Measurements from ENCODE around the gene S100A8.

Gene S100A8

GRCh38 chr1:153399401-153400055 is 8.7 kb upstream of the S100A8 start:
- no peak for DNase-seq
- H3K4me3 ChIP-seq (ENCODE audit: low read depth, low read length) = no peak overlapping the region

GRCh38 chr1:153397924-153398651 is 7.2 kb upstream of the S100A8 start:
- in situ Hi-C loops (cut with HindIII; ENCODE audit: low pct_ligation_motif_present, low sequenced_read_pairs) = no loop called here
- Histone ChIP-seq H3K27ac (no peak overlapping the region), H3K4me3 (ENCODE audit: low read depth, low read length) (no peak overlapping the region), H3K27me3 (replicated peaks) (no peaks in the 10 kb centered on the region), H3K36me3 (replicated peaks) (no peaks in the 10 kb centered on the region)
- DNase-seq = no peak
- TF ChIP-seq, protein P1, sequence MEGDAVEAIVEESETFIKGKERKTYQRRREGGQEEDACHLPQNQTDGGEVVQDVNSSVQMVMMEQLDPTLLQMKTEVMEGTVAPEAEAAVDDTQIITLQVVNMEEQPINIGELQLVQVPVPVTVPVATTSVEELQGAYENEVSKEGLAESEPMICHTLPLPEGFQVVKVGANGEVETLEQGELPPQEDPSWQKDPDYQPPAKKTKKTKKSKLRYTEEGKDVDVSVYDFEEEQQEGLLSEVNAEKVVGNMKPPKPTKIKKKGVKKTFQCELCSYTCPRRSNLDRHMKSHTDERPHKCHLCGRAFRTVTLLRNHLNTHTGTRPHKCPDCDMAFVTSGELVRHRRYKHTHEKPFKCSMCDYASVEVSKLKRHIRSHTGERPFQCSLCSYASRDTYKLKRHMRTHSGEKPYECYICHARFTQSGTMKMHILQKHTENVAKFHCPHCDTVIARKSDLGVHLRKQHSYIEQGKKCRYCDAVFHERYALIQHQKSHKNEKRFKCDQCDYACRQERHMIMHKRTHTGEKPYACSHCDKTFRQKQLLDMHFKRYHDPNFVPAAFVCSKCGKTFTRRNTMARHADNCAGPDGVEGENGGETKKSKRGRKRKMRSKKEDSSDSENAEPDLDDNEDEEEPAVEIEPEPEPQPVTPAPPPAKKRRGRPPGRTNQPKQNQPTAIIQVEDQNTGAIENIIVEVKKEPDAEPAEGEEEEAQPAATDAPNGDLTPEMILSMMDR (IDR thresholded peaks at IDR 0.05; ENCODE audit: low read depth, low read length, missing control alignments) = no peak

More at GRCh38 chr1:153399401-153400055, 8.7 kb upstream of the S100A8 start:
- H3K27me3 ChIP-seq (replicated peaks) = no peaks in the 10 kb centered on the region
- H3K36me3 ChIP-seq (replicated peaks) = no peaks in the 10 kb centered on the region
- H3K27ac ChIP-seq = no peak overlapping the region
- TF ChIP-seq, protein P1 (IDR thresholded peaks at IDR 0.05; ENCODE audit: low read depth, low read length, missing control alignments) = no peak
- in situ Hi-C loops (cut with HindIII; ENCODE audit: low pct_ligation_motif_present, low sequenced_read_pairs) = no loop called here

DNA sequence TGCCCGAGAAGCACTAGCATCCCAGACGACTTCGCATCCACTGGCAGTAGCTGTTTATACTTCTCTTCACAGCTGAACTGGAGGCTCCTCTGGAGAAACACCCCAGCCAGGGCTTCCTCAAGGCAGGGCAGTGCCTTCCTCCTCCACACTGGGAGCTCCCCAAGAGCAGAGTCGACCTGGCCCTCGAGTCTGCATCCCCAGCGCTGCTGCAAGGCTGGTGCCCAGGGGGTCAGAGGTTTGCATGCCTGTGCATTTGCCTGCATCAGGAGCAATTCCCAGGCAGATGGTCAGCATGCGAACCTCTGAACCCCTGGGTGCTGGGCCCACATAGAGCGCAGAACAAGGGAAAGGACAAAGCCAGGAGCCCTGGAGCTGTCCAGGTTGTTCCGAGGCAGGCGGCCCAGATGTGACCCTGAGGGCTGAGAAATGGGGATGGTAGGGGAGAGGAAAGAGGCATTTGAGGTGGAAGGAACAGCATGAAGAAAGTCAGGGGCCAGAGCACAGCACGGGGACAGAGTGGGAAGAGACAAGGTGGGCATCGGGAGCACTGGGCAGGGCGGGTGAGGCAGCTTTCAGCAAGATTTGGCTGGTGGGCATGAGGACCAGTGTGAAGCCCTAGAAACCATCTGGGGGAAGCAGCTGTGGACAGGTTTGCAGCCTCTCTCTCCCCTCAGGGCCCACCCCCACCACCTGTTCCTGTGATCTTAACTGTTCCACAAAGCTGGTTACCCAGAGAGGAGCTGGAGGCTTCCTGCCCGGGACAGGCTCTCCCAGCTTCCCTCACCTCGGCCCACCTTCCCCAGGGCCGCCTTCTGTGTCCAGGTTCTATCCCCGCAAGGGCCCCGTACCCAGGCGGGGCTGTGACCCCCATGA is 6.4 kb upstream of the S100A8 start:
- DNase-seq = no peak
- TF ChIP-seq, protein P1 (IDR thresholded peaks at IDR 0.05; ENCODE audit: low read depth, low read length, missing control alignments) = no peak
- Histone ChIP-seq H3K27ac (no peak overlapping the region), H3K36me3 (replicated peaks) (no peaks in the 10 kb centered on the region), H3K4me3 (ENCODE audit: low read depth, low read length) (no peak overlapping the region), H3K27me3 (replicated peaks) (no peaks in the 10 kb centered on the region)
- in situ Hi-C loops (cut with HindIII; ENCODE audit: low pct_ligation_motif_present, low sequenced_read_pairs) = no loop called here

- TF ChIP-seq, protein P1 (IDR thresholded peaks at IDR 0.05; ENCODE audit: low read depth, low read length, missing control alignments) = no peak
- in situ Hi-C loops (cut with HindIII; ENCODE audit: low pct_ligation_motif_present, low sequenced_read_pairs) = no loop called here
- no peak for DNase-seq
- Histone ChIP-seq H3K36me3 (replicated peaks) (no peaks in the 10 kb centered on the region), H3K27me3 (replicated peaks) (no peaks in the 10 kb centered on the region), H3K4me3 (ENCODE audit: low read depth, low read length) (no peak overlapping the region), H3K27ac (no peak overlapping the region)
These were observed 5.6 kb upstream of the S100A8 start for GRCh38 chr1:153396461-153396860.

DNA sequence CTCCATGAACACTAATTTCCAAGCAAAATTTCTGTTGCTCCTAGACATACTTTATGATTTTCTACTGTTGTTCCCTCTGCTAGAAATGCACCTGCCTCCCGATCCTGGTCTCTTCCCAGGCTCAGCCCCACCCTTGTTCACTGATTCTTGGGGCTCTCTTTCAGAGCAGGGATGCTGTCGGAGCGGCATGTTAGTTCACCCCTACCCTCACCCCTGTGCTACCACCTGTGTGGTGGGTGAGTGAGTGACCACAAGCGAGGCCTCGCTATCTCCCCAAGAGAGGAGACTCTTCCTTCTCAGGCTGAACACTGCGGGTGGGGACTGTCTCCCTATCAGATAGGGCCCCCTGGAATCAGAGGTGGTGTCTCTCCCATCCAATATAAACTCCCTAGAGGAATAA is 4.9 kb upstream of the S100A8 start:
- DNase-seq = no peak
- H3K27ac ChIP-seq = no peak overlapping the region
- TF ChIP-seq, protein P1 (IDR thresholded peaks at IDR 0.05; ENCODE audit: low read depth, low read length, missing control alignments) = no peak

More for the DNA sequence above, 4.9 kb upstream of the S100A8 start:
- in situ Hi-C loops (cut with HindIII; ENCODE audit: low pct_ligation_motif_present, low sequenced_read_pairs) = no loop called here
- Histone ChIP-seq H3K4me3 (ENCODE audit: low read depth, low read length) (no peak overlapping the region), H3K36me3 (replicated peaks) (no peaks in the 10 kb centered on the region), H3K27me3 (replicated peaks) (no peaks in the 10 kb centered on the region)
